GM12878 (cell line): ENCODE measurements around the gene IGF2BP2. TPM values are rescaled to one million over a fixed set of nuclear protein-coding genes. Genes with fewer than 3 reads are reported as not detected.

Source experiments
- ATAC-seq: fragments of 200-7000 bp; cut with Tn5 transposase; 3 replicates; pipeline ENCODE4 v1.9.1; 2020; ENCODE audit warnings: mild to moderate bottlenecking, moderate library complexity
- BruUV-seq: library from RNA; stranded (reverse); fragments of 400-500 nt; replicated peaks from 2 replicates; lab custom pipeline; 2021; lab: Mats Ljungman, UMichigan
- CTCF ChIA-PET: fragments of 300-600 bp; sonication (Branson Sonifier 250); formaldehyde crosslinking; extraction: SDS; loops from one replicate; lab custom pipeline; 2021; ENCODE audit warnings: inconsistent platforms; lab: Yijun Ruan, JAX
- POLR2A ChIA-PET: fragments of 350-600 bp; formaldehyde crosslinking; extraction: SDS; loops from one replicate; lab custom pipeline; 2021; ENCODE audit warnings: inconsistent platforms; lab: Charles Lee
- RAD21 ChIA-PET: fragments of 300-600 bp; sonication (Branson Sonifier 250); formaldehyde crosslinking; loops from one replicate; lab custom pipeline; 2023; ENCODE audit warnings: antibody characterized with exemption; ENCODE audit not compliant: unreplicated experiment; lab: Charles Lee
- SMC1A ChIA-PET: fragments of 300-600 bp; sonication (Branson Sonifier 250); formaldehyde crosslinking; loops from one replicate; lab custom pipeline; 2023; ENCODE audit not compliant: unreplicated experiment, uncharacterized antibody; lab: Charles Lee
- DNase-seq: peaks from one replicate; pipeline ENCODE4 v3.0.0-alpha.2; 2011; ENCODE audit warnings: low read depth, low spot score
- FAIRE-seq: peaks from 3 replicates; lab custom pipeline; 2011; peaks lifted over from hg19 to GRCh38; lab: Jason Lieb, UNC
- H2AFZ ChIP-seq: 2 replicates; pipeline ENCODE4 v1.6.0; 2011; ENCODE audit warnings: low read depth, low read length, control low read depth; ENCODE audit not compliant: control insufficient read depth
- H3K27ac ChIP-seq: 2 replicates; pipeline ENCODE4 v1.5.1; 2011; ENCODE audit warnings: control low read depth; ENCODE audit not compliant: control insufficient read depth, insufficient read depth
- H3K27me3 ChIP-seq, 2 experiments: replicated peaks in 1 of 2; 2 replicates each; pipeline versions ENCODE4 v1.6.0 to v1.6.1; 2011; ENCODE audit warnings: low read length in 1 of 2; ENCODE audit not compliant: control insufficient read depth in 2 of 2, insufficient read depth in 2 of 2
- H3K36me3 ChIP-seq, 2 experiments: 2 replicates each; pipeline ENCODE4 v1.5.1; 2011; ENCODE audit warnings: low read length in 1 of 2; ENCODE audit not compliant: control insufficient read depth in 2 of 2, insufficient read depth in 2 of 2
- H3K4me1 ChIP-seq: 2 replicates; pipeline ENCODE4 v1.6.1; 2011; ENCODE audit warnings: mild to moderate bottlenecking, low read length, moderate library complexity, mixed read lengths; ENCODE audit not compliant: control insufficient read depth, insufficient read depth
- H3K4me2 ChIP-seq: 2 replicates; pipeline ENCODE4 v1.6.0; 2011; ENCODE audit warnings: control low read depth; ENCODE audit not compliant: control insufficient read depth, insufficient read depth
- H3K4me3 ChIP-seq: fragments of 200-600 bp; sonication (generic); 2 replicates; pipeline ENCODE4 v1.5.1; 2016
- H3K79me2 ChIP-seq: 2 replicates; pipeline ENCODE4 v1.6.0; 2011; ENCODE audit warnings: low read length; ENCODE audit not compliant: control insufficient read depth, insufficient read depth
- H3K9ac ChIP-seq: 2 replicates; pipeline ENCODE4 v1.8.0; 2011; ENCODE audit warnings: low read length, control low read depth, mixed read lengths; ENCODE audit not compliant: control insufficient read depth, insufficient read depth
- H3K9me3 ChIP-seq: replicated peaks from 3 replicates; pipeline ENCODE4 v1.5.1; 2011; ENCODE audit warnings: mild to moderate bottlenecking, low read length; ENCODE audit not compliant: control insufficient read depth, insufficient read depth
- H4K20me1 ChIP-seq: 2 replicates; pipeline ENCODE4 v1.6.0; 2011; ENCODE audit not compliant: control insufficient read depth, insufficient read depth
- BHLHE40 ChIP-seq, 2 experiments: fragments of 450-650 bp in 1 of 2; IDR thresholded peaks; 2 replicates each; pipeline ENCODE4 v1.6.1; 2011 to 2017; ENCODE audit warnings: low read depth in 2 of 2, borderline replicate concordance in 1 of 2, improper control_type of control experiment in 1 of 2, low read length in 1 of 2, mild to moderate bottlenecking in 1 of 2
- CHD1 ChIP-seq: IDR thresholded peaks from 2 replicates; pipeline ENCODE4 v1.6.1; 2012; ENCODE audit warnings: low read depth, low read length, improper control_type of control experiment
- EED ChIP-seq: sonication (generic); IDR thresholded peaks from 2 replicates; pipeline ENCODE4 v1.6.1; 2016; ENCODE audit warnings: antibody characterized with exemption, low read depth
- ESRRA ChIP-seq: IDR thresholded peaks from 2 replicates; pipeline ENCODE4 v1.6.1; 2012; ENCODE audit warnings: mild to moderate bottlenecking, low read length, improper control_type of control experiment
- GABPA ChIP-seq: IDR thresholded peaks from 2 replicates; pipeline ENCODE4 v1.6.1; 2014; ENCODE audit warnings: antibody characterized with exemption, low read depth, mild to moderate bottlenecking, inconsistent platforms
- JUND ChIP-seq: IDR thresholded peaks from 2 replicates; pipeline ENCODE4 v1.6.1; 2012; ENCODE audit warnings: low read depth, mild to moderate bottlenecking, low read length, improper control_type of control experiment, moderate library complexity
- MEF2A ChIP-seq: IDR thresholded peaks from 2 replicates; pipeline ENCODE4 v1.6.1; 2011; ENCODE audit warnings: low read depth, mild to moderate bottlenecking, low read length, moderate library complexity; ENCODE audit not compliant: insufficient read depth
- MYC ChIP-seq: IDR thresholded peaks from 2 replicates; pipeline ENCODE4 v1.6.1; 2011; ENCODE audit warnings: mild to moderate bottlenecking, low read length, moderate library complexity, inconsistent platforms; ENCODE audit not compliant: insufficient read depth, insufficient replicate concordance, insufficient read length, severe bottlenecking
- PAX8 ChIP-seq: fragments of 450-650 bp; IDR thresholded peaks from 2 replicates; pipeline ENCODE4 v1.6.1; 2017; ENCODE audit warnings: mild to moderate bottlenecking, moderate library complexity
- RB1 ChIP-seq: fragments of 450-650 bp; formaldehyde crosslinking; IDR thresholded peaks from 2 replicates; pipeline ENCODE4 v1.6.1; 2017; ENCODE audit warnings: mild to moderate bottlenecking, borderline replicate concordance
- TBL1XR1 ChIP-seq: IDR thresholded peaks from 2 replicates; pipeline ENCODE4 v1.6.1; 2012; ENCODE audit warnings: low read depth, low read length, improper control_type of control experiment
- YBX1 ChIP-seq: fragments of 450-650 bp; IDR thresholded peaks from 2 replicates; pipeline ENCODE4 v1.6.1; 2016; ENCODE audit warnings: antibody characterized with exemption
- WGBS: methylation state at CpG from one replicate; pipeline ENCODE4 v1.1.6; 2016; ENCODE audit warnings: low lambda C conversion rate; ENCODE audit not compliant: insufficient replicate concordance, insufficient coverage; ENCODE audit errors: missing lambda C conversion rate; 5-methylcytosine and 5-hydroxymethylcytosine counted together
- in situ Hi-C: fragments of 300-500 bp; cut with MboI; formaldehyde crosslinking; loops from 9 replicates; pipeline ENCODE4 v1.14.3; 2018; ENCODE audit warnings: mixed read lengths
- intact Hi-C: fragments of 100-400 bp; cut with micrococcal nuclease; formaldehyde crosslinking; loops from one replicate; pipeline ENCODE4 v1.14.2; 2022; ENCODE audit not compliant: unreplicated experiment
- polyA plus RNA-seq, 11 experiments: library from polyadenylated mRNA; depleted of rRNA in 4 of 11; unstranded in 6 of 11; stranded (reverse) in 5 of 11; fragments of >200 nt; fragmentation: Nextera tagmentation in 4 of 11; fragmentation: Illumina TruSeq in 1 of 11; extraction: Ambion mirVana in 4 of 11; extraction: Trizol in 1 of 11; gene quantifications; 1 replicate in 1 of 11; 2 replicates in 10 of 11; pipeline versions ENCODE4 v1.2.1 to v1.2.3, GENCODE V29; 2011 to 2016; ENCODE audit warnings: inconsistent platforms in 2 of 11, missing spikeins in 2 of 11, low read depth in 1 of 11
- total RNA-seq, 4 experiments: library from RNA; depleted of rRNA in 3 of 4; stranded (reverse); fragments of >200 nt in 3 of 4; fragmentation: Illumina TruSeq in 1 of 4; extraction: Trizol in 1 of 4; gene quantifications; 2 replicates each; pipeline versions ENCODE4 v1.2.1 to v1.2.3, GENCODE V29; 2013 to 2021
- TF ChIP-seq, protein P1 (sequence below): IDR thresholded peaks from 2 replicates; pipeline ENCODE4 v1.6.1; 2012; ENCODE audit warnings: low read depth, low read length, improper control_type of control experiment
- TF ChIP-seq, protein P2 (sequence below): fragments of 450-650 bp; IDR thresholded peaks from 2 replicates; pipeline ENCODE4 v1.6.1; 2017; ENCODE audit warnings: mild to moderate bottlenecking
- TF ChIP-seq, protein P3 (sequence below): fragments of 450-650 bp; IDR thresholded peaks from 2 replicates; pipeline ENCODE4 v1.6.1; 2017; ENCODE audit warnings: borderline replicate concordance
- TF ChIP-seq, protein P4 (sequence below): fragments of 450-650 bp; IDR thresholded peaks from 2 replicates; pipeline ENCODE4 v1.6.1; 2017; ENCODE audit warnings: mild to moderate bottlenecking, moderate library complexity

IGF2BP2 gene
- total and polyA plus RNA-seq, 10 of the 15 experiments (the other 5 are each of a cell fraction or from before 2014, with no cell fraction given) = 0.25 to 0.72 TPM; not detected in 8

DNA sequence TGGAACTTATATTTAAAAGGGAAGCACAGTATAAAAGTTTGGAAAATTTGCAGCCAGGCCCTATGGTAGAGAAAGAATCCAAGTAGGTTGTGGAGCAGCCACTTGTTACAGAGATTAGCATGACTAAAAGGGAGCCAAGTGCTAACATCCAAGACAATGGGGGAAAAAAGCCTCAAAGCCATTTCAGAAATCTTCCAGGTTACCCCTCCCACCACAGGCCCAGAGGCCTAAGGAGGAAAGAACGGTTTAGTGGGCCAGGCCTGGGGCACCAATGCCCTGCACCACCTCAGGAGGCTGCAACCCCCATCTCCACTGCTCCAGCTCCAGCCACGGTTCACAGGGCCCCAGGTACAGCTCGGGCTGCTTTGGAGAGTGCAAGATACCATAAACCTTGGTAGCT lies 69.9 kb downstream of the IGF2BP2 start (continued):
- no peak for TF ChIP-seq PAX8
- TF ChIP-seq GABPA = no peak
- no peak for TF ChIP-seq YBX1
- no peak for TF ChIP-seq EED
- no peak for TF ChIP-seq JUND
- TF ChIP-seq, protein P1, sequence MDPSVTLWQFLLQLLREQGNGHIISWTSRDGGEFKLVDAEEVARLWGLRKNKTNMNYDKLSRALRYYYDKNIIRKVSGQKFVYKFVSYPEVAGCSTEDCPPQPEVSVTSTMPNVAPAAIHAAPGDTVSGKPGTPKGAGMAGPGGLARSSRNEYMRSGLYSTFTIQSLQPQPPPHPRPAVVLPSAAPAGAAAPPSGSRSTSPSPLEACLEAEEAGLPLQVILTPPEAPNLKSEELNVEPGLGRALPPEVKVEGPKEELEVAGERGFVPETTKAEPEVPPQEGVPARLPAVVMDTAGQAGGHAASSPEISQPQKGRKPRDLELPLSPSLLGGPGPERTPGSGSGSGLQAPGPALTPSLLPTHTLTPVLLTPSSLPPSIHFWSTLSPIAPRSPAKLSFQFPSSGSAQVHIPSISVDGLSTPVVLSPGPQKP = no peak
- no peak for TF ChIP-seq ESRRA
- TF ChIP-seq RB1 = no peak
- TF ChIP-seq, protein P2, sequence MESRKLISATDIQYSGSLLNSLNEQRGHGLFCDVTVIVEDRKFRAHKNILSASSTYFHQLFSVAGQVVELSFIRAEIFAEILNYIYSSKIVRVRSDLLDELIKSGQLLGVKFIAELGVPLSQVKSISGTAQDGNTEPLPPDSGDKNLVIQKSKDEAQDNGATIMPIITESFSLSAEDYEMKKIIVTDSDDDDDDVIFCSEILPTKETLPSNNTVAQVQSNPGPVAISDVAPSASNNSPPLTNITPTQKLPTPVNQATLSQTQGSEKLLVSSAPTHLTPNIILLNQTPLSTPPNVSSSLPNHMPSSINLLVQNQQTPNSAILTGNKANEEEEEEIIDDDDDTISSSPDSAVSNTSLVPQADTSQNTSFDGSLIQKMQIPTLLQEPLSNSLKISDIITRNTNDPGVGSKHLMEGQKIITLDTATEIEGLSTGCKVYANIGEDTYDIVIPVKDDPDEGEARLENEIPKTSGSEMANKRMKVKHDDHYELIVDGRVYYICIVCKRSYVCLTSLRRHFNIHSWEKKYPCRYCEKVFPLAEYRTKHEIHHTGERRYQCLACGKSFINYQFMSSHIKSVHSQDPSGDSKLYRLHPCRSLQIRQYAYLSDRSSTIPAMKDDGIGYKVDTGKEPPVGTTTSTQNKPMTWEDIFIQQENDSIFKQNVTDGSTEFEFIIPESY = no peak
- TF ChIP-seq TBL1XR1 = no peak

DNA sequence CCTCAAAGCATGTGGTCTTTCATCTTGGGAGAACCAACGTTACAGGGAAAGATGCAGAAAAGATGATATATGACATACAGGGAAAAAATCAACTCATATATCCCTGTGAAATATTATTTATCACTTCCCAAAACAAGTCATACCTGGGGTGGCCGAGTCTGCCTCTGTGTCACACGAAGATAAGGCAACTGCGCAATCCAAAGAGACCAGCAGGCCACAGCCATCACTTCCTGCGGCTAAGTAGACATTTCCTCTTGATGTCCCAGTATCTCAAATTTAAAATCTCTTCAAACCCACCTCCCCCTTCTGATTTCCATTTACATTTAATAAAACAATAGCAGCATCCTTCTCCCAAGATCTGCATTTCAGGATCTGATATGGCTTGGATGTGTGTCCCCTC lies 71.5 kb downstream of the IGF2BP2 start:
- Histone ChIP-seq H3K4me3 (no peak overlapping the region), H3K79me2 (no peaks in the 10 kb centered on the region), H3K4me2 (no peak overlapping the region), H3K4me1 (no peaks in the 10 kb centered on the region), H2AFZ (no peak overlapping the region), H3K36me3 (no peaks in the 10 kb centered on the region), H4K20me1 (no peaks in the 10 kb centered on the region), H3K9ac (no peak overlapping the region), H3K27ac (no peak overlapping the region), H3K27me3 (no peaks in the 10 kb centered on the region; a peak in 3 of 4 replicates), H3K9me3 (no peaks in the 10 kb centered on the region; the same call in 2 of the 3 replicates)
- ChIA-PET CTCF (interaction anchor here (1.0 kb wide), 1 partner anchor 93 kb away, joined by 3 read pairs; no protein-coding TSS in a partner anchor), SMC1A (no interaction called here), POLR2A (no interaction called here), RAD21 (no interaction called here)
- WGBS = 53% methylated on average over 5 of the region's 5 CpGs
- BruUV-seq = no TSS peak
- intact Hi-C loops (no loop called here), in situ Hi-C loops (no loop called here)
- DNase-seq = no peak
- ATAC-seq = no peak
- FAIRE-seq = no peak
- TF ChIP-seq CHD1 (no peak), MEF2A (no peak), BHLHE40 (IDR thresholded peaks at IDR 0.05; ENCODE audit: borderline replicate concordance in 1 of 2, low read depth in 2 of 2, low read length in 1 of 2) (no peak), MYC (no peak)
- TF ChIP-seq, protein P3, sequence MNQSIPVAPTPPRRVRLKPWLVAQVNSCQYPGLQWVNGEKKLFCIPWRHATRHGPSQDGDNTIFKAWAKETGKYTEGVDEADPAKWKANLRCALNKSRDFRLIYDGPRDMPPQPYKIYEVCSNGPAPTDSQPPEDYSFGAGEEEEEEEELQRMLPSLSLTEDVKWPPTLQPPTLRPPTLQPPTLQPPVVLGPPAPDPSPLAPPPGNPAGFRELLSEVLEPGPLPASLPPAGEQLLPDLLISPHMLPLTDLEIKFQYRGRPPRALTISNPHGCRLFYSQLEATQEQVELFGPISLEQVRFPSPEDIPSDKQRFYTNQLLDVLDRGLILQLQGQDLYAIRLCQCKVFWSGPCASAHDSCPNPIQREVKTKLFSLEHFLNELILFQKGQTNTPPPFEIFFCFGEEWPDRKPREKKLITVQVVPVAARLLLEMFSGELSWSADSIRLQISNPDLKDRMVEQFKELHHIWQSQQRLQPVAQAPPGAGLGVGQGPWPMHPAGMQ = no peak
- TF ChIP-seq, protein P4, sequence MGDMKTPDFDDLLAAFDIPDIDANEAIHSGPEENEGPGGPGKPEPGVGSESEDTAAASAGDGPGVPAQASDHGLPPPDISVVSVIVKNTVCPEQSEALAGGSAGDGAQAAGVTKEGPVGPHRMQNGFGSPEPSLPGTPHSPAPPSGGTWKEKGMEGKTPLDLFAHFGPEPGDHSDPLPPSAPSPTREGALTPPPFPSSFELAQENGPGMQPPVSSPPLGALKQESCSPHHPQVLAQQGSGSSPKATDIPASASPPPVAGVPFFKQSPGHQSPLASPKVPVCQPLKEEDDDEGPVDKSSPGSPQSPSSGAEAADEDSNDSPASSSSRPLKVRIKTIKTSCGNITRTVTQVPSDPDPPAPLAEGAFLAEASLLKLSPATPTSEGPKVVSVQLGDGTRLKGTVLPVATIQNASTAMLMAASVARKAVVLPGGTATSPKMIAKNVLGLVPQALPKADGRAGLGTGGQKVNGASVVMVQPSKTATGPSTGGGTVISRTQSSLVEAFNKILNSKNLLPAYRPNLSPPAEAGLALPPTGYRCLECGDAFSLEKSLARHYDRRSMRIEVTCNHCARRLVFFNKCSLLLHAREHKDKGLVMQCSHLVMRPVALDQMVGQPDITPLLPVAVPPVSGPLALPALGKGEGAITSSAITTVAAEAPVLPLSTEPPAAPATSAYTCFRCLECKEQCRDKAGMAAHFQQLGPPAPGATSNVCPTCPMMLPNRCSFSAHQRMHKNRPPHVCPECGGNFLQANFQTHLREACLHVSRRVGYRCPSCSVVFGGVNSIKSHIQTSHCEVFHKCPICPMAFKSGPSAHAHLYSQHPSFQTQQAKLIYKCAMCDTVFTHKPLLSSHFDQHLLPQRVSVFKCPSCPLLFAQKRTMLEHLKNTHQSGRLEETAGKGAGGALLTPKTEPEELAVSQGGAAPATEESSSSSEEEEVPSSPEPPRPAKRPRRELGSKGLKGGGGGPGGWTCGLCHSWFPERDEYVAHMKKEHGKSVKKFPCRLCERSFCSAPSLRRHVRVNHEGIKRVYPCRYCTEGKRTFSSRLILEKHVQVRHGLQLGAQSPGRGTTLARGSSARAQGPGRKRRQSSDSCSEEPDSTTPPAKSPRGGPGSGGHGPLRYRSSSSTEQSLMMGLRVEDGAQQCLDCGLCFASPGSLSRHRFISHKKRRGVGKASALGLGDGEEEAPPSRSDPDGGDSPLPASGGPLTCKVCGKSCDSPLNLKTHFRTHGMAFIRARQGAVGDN = no peak
